Calu3 (cell line): Measurements from ENCODE around the gene LACTB. TPM values are rescaled to one million over a fixed set of nuclear protein-coding genes. Genes with fewer than 3 reads are reported as not detected.

Experiments used
- BruUV-seq: library from RNA; stranded (reverse); fragments of 400-500 nt; replicated peaks from 2 replicates; lab custom pipeline; 2021; lab: Mats Ljungman, UMichigan
- CTCF ChIA-PET: fragments of 300-600 bp; sonication (Branson Sonifier 250); formaldehyde crosslinking; loops from one replicate; lab custom pipeline; 2022; ENCODE audit warnings: antibody characterized with exemption; lab: Charles Lee
- DNase-seq: peaks from one replicate; pipeline ENCODE4 v3.0.0; 2022
- H3K27ac Mint-ChIP-seq: one replicate; pipeline ENCODE4 v1.8.0; 2022; ENCODE audit warnings: mixed read lengths; ENCODE audit not compliant: unreplicated experiment
- H3K27me3 Mint-ChIP-seq: one replicate; pipeline ENCODE4 v1.8.0; 2022; ENCODE audit warnings: mixed read lengths; ENCODE audit not compliant: unreplicated experiment
- H3K36me3 Mint-ChIP-seq: one replicate; pipeline ENCODE4 v1.8.0; 2022; ENCODE audit warnings: mild to moderate bottlenecking, moderate library complexity, mixed read lengths; ENCODE audit not compliant: insufficient read depth, unreplicated experiment
- H3K4me1 Mint-ChIP-seq: one replicate; pipeline ENCODE4 v1.8.0; 2022; ENCODE audit warnings: mild to moderate bottlenecking, low read depth, mixed read lengths; ENCODE audit not compliant: unreplicated experiment
- H3K4me3 Mint-ChIP-seq: one replicate; pipeline ENCODE4 v1.8.0; 2022; ENCODE audit warnings: mild to moderate bottlenecking, low read depth, moderate library complexity, mixed read lengths; ENCODE audit not compliant: unreplicated experiment
- H3K9me3 Mint-ChIP-seq: one replicate; pipeline ENCODE4 v1.8.0; 2022; ENCODE audit warnings: low read depth, mixed read lengths; ENCODE audit not compliant: unreplicated experiment
- intact Hi-C: fragments of 100-400 bp; cut with micrococcal nuclease; formaldehyde crosslinking; loops from one replicate; pipeline ENCODE4 v1.10.0; 2022; ENCODE audit not compliant: unreplicated experiment
- total RNA-seq: library from RNA; stranded (reverse); gene quantifications from 2 replicates; pipeline ENCODE4 v1.2.3, GENCODE V29; 2022
- TF ChIP-seq, protein P1 (sequence below): fragments of 200-600 bp; IDR thresholded peaks from one replicate; pipeline ENCODE4 v1.8.0; 2022; ENCODE audit warnings: antibody characterized with exemption; ENCODE audit not compliant: unreplicated experiment

Gene LACTB
- total RNA-seq, 1 experiment from 2014 or later = 16.1 TPM

DNA sequence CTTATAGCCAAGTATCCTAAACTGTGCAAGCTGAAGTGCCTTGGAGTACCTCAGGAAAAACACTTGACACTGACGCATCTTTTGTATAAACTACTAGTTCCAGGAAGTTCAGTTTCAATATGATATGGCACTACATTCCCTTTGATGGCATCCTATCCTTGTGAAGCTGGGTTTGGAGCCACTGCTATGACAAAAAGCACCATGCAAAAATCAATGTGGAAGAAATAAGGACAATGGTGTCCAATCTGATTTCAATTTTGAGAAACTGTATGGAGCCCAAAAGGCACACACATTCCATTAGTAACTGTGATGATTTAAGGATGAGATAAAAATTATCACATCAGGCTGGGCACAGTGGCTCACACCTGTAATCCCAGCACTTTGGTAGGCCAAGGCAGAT, 30.0 kb downstream of the LACTB start:
- Mint-ChIP-seq H3K27ac (no peak overlapping the region), H3K4me1 (no peaks in the 10 kb centered on the region), H3K36me3 (peaks cover 6% of the 10 kb centered on the region), H3K27me3 (no peaks in the 10 kb centered on the region), H3K9me3 (no peaks in the 10 kb centered on the region), H3K4me3 (no peak overlapping the region)
- CTCF ChIA-PET = interaction anchor here (0.6 kb wide), 1 partner anchor 557 kb away, joined by 6 read pairs; no protein-coding TSS in a partner anchor
- intact Hi-C loops = loop anchor here (10.0 kb wide), 1 partner anchor 63 kb away; no protein-coding TSS in a partner anchor
- TF ChIP-seq, protein P1, sequence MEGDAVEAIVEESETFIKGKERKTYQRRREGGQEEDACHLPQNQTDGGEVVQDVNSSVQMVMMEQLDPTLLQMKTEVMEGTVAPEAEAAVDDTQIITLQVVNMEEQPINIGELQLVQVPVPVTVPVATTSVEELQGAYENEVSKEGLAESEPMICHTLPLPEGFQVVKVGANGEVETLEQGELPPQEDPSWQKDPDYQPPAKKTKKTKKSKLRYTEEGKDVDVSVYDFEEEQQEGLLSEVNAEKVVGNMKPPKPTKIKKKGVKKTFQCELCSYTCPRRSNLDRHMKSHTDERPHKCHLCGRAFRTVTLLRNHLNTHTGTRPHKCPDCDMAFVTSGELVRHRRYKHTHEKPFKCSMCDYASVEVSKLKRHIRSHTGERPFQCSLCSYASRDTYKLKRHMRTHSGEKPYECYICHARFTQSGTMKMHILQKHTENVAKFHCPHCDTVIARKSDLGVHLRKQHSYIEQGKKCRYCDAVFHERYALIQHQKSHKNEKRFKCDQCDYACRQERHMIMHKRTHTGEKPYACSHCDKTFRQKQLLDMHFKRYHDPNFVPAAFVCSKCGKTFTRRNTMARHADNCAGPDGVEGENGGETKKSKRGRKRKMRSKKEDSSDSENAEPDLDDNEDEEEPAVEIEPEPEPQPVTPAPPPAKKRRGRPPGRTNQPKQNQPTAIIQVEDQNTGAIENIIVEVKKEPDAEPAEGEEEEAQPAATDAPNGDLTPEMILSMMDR = no peak
- BruUV-seq = no TSS peak
- no peak for DNase-seq

DNA sequence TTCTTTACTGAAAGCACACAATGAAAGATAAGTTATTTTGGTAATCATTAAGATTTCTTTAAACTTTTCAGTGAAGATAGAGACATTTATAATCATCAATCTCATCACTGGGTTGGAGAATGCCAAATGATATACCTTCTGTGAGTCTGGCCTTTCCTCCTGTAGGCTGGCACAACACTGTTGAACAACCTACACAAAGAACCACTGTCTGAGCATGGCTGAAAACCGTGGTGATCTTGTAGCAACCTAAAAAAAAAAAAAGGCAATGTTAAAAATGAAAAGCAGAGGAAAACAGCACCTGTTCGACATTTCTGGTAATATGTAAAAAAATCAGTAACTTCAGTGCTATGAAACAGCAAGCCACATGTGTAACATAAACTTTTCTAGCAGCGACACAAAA, 33.8 kb downstream of the LACTB start:
- H3K36me3 Mint-ChIP-seq = peaks cover 24% of the 10 kb centered on the region
- no peaks in the 10 kb centered on the region for H3K9me3 Mint-ChIP-seq
- BruUV-seq = no TSS peak
- DNase-seq = no peak
- no peak overlapping the region for H3K27ac Mint-ChIP-seq
- H3K4me1 Mint-ChIP-seq = no peaks in the 10 kb centered on the region
- no peaks in the 10 kb centered on the region for H3K27me3 Mint-ChIP-seq
- TF ChIP-seq, protein P1 = no peak
- CTCF ChIA-PET = no interaction called here
- intact Hi-C loops = loop anchor here (5.0 to 10.0 kb wide), 3 partner anchors 33 to 103 kb away; partner anchors contain the start of gene LACTB
- H3K4me3 Mint-ChIP-seq = peak overlapping the region; percentile 99

DNA sequence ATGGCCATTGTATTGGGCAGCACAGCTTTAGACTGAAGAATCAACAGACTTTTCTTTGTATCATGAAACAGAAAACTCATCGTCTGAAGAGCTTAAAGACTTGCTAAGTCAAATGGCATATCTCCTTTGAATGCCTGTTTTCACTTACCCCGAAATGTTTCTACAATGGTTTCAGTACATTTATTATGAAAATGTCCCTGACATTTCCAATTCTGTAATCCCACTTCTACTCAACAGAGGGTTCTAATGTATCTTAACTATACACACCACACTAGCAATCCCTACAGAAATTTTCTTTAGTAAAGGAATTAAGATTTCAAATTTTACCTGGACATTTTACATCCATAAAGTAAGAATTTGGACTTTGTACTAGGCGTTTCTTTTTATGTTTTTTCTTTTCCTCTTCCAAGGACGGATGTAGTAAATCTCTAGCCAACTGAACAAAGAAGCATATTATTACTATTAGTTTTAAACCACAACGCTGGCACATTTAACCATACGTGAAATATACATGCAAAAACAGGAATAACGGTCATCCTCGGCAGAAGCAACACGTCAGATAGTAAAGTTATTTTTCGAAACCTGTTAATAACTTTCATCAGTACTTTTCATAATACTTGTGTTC, 34.5 kb downstream of the LACTB start:
- no peak for DNase-seq
- TF ChIP-seq, protein P1 = no peak
- Mint-ChIP-seq H3K27ac (peak overlapping the region; percentile 95), H3K27me3 (no peaks in the 10 kb centered on the region), H3K36me3 (peaks cover 24% of the 10 kb centered on the region), H3K4me1 (no peaks in the 10 kb centered on the region), H3K9me3 (no peaks in the 10 kb centered on the region), H3K4me3 (peak overlapping the region; percentile 99)
- CTCF ChIA-PET = no interaction called here
- intact Hi-C loops = loop anchor here (5.0 to 10.0 kb wide), 3 partner anchors 34 to 104 kb away; partner anchors contain the start of gene LACTB
- BruUV-seq = no TSS peak

DNA sequence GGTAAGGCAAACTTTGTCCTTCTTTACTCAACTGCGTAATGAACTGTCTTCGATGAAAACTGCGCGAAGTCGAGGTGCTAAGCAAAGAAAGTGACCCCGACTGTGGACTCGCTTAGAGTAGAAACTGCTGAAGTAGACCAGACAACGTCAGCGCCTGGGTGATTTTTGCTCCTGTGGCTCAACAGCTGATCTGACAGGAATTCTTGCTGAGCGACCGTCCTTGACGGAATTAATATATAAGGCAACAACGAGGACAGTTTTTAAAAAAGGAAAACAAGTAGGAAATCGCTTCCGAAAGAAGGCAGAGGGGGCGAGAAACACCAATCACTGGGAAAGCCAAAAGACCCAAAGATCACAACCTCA, 35.1 kb downstream of the LACTB start:
- intact Hi-C loops = loop anchor here (5.0 to 10.0 kb wide), 3 partner anchors 34 to 104 kb away; partner anchors contain the start of gene LACTB

More for the DNA sequence above, 35.1 kb downstream of the LACTB start:
- TF ChIP-seq, protein P1 = no peak
- peak overlapping the region; percentile 95 for H3K27ac Mint-ChIP-seq
- H3K9me3 Mint-ChIP-seq = no peaks in the 10 kb centered on the region
- no peak for DNase-seq
- no peaks in the 10 kb centered on the region for H3K27me3 Mint-ChIP-seq
- peaks cover 24% of the 10 kb centered on the region for H3K36me3 Mint-ChIP-seq
- peak overlapping the region; percentile 99 for H3K4me3 Mint-ChIP-seq
- H3K4me1 Mint-ChIP-seq = no peaks in the 10 kb centered on the region
- TSS peak; percentile 72 for BruUV-seq
- CTCF ChIA-PET = interaction anchor here (0.8 to 1.1 kb wide), 3 partner anchors 9 to 374 kb away, joined by 3 to 7 read pairs (median 4); no protein-coding TSS in a partner anchor
